HEK293 (cell line): Measurements from ENCODE around the gene CYP2R1.

Experiments
- SETDB1 ChIP-seq: IDR thresholded peaks from one replicate; pipeline ENCODE4 v1.6.1; 2017; ENCODE audit warnings: mild to moderate bottlenecking, low read length, moderate library complexity, mixed read lengths; ENCODE audit not compliant: insufficient read length
- TF ChIP-seq, protein P1 (sequence below): fragments of 450-650 bp; formaldehyde crosslinking; IDR thresholded peaks from 2 replicates; pipeline ENCODE4 v1.5.1; 2016; ENCODE audit warnings: missing biosample characterization, missing genetic modification characterization

DNA sequence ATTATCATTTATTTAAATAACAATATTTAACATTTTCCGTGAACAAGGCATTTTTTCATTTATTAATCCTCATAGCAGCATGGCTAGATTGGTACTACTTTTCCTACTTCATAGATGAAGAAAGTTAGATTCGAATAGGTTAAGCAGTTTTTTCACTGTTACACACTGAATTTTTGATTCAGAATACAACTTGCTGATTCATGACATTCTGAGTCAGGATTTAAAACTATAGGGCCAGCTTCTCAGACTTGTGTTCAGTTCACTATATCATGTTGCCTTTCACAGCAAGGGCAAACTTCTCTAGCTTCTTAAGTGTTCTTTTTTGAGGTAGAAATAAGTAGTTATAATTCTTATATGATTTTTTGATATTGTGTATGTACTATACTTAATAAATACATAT is 31.5 kb downstream of the CYP2R1 start:
- TF ChIP-seq SETDB1: no peak
- TF ChIP-seq, protein P1, sequence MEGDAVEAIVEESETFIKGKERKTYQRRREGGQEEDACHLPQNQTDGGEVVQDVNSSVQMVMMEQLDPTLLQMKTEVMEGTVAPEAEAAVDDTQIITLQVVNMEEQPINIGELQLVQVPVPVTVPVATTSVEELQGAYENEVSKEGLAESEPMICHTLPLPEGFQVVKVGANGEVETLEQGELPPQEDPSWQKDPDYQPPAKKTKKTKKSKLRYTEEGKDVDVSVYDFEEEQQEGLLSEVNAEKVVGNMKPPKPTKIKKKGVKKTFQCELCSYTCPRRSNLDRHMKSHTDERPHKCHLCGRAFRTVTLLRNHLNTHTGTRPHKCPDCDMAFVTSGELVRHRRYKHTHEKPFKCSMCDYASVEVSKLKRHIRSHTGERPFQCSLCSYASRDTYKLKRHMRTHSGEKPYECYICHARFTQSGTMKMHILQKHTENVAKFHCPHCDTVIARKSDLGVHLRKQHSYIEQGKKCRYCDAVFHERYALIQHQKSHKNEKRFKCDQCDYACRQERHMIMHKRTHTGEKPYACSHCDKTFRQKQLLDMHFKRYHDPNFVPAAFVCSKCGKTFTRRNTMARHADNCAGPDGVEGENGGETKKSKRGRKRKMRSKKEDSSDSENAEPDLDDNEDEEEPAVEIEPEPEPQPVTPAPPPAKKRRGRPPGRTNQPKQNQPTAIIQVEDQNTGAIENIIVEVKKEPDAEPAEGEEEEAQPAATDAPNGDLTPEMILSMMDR (tag by site-specific recombination): no peak
